Brain microvascular endothelial cell (primary cell): Measurements from ENCODE around the gene MND1.

Experiments used
- DNase-seq: peaks from one replicate; pipeline ENCODE4 v3.0.0-alpha.2; 2020
- H3K27ac ChIP-seq: fragments of 250-450 bp; sonication (Bioruptor Pico); 2 replicates; pipeline ENCODE4 v1.5.1; 2020; ENCODE audit warnings: mild to moderate bottlenecking, moderate library complexity
- H3K27me3 ChIP-seq: fragments of 250-450 bp; sonication (Bioruptor Pico); replicated peaks from 2 replicates; pipeline ENCODE4 v1.5.1; 2020; ENCODE audit warnings: mild to moderate bottlenecking
- H3K36me3 ChIP-seq: fragments of 250-450 bp; sonication (Bioruptor Pico); replicated peaks from 2 replicates; pipeline ENCODE4 v1.5.1; 2020; ENCODE audit warnings: mild to moderate bottlenecking
- H3K4me3 ChIP-seq: 2 replicates; pipeline ENCODE4 v1.5.1; 2011; ENCODE audit warnings: low read depth, mild to moderate bottlenecking, control low read depth, low read length, moderate library complexity
- in situ Hi-C: cut with HindIII; loops from 2 replicates; pipeline ENCODE4 v1.10.0; 2017; ENCODE audit warnings: low sequenced_read_pairs, low pct_ligation_motif_present
- TF ChIP-seq, protein P1 (sequence below): IDR thresholded peaks from 2 replicates; pipeline ENCODE4 v1.5.1; 2011; ENCODE audit warnings: low read depth, mild to moderate bottlenecking, moderate library complexity, low read length, control low read depth, inconsistent platforms; ENCODE audit errors: missing control alignments

The MND1 gene

GRCh38 chr4:153375303-153375702 is 30.8 kb downstream of the MND1 start:
- H3K36me3 ChIP-seq: no peaks in the 10 kb centered on the region
- TF ChIP-seq, protein P1, sequence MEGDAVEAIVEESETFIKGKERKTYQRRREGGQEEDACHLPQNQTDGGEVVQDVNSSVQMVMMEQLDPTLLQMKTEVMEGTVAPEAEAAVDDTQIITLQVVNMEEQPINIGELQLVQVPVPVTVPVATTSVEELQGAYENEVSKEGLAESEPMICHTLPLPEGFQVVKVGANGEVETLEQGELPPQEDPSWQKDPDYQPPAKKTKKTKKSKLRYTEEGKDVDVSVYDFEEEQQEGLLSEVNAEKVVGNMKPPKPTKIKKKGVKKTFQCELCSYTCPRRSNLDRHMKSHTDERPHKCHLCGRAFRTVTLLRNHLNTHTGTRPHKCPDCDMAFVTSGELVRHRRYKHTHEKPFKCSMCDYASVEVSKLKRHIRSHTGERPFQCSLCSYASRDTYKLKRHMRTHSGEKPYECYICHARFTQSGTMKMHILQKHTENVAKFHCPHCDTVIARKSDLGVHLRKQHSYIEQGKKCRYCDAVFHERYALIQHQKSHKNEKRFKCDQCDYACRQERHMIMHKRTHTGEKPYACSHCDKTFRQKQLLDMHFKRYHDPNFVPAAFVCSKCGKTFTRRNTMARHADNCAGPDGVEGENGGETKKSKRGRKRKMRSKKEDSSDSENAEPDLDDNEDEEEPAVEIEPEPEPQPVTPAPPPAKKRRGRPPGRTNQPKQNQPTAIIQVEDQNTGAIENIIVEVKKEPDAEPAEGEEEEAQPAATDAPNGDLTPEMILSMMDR: no peak
- in situ Hi-C loops: no loop called here
- H3K27me3 ChIP-seq: no peaks in the 10 kb centered on the region
- no peak for DNase-seq
- no peak overlapping the region for H3K27ac ChIP-seq
- no peak overlapping the region for H3K4me3 ChIP-seq

GRCh38 chr4:153383131-153383530 is 38.6 kb downstream of the MND1 start:
- H3K27me3 ChIP-seq: no peaks in the 10 kb centered on the region
- no peak overlapping the region for H3K4me3 ChIP-seq
- no peaks in the 10 kb centered on the region for H3K36me3 ChIP-seq
- in situ Hi-C loops: no loop called here
- peak; percentile 14 for DNase-seq
- TF ChIP-seq, protein P1: no peak
- no peak overlapping the region for H3K27ac ChIP-seq

- TF ChIP-seq, protein P1: no peak
- H3K36me3 ChIP-seq: no peaks in the 10 kb centered on the region
- no peak for DNase-seq
Measured at GRCh38 chr4:153384160-153384559, 39.7 kb downstream of the MND1 start.

DNA sequence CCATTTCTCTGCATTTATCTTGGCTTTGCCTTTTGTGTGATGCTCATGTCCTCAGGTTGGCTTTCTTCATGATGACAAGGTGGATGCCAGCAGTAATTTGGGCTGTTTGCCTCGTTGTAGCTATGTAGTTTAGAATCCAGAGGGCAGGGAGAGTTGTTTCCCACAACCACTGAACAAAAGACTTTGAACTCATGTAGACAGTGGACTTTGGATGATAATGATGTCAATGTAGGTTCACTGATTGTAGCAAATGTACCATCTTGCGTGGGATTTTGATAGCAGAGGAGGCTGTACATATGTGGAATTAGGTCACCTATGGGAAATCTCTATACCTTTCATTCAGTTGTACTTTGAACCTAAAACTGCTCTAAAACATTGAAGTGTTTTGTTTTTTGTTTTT is 41.3 kb downstream of the MND1 start:
- TF ChIP-seq, protein P1: no peak
- in situ Hi-C loops: no loop called here
- DNase-seq: no peak
- H3K27me3 ChIP-seq: no peaks in the 10 kb centered on the region
- H3K4me3 ChIP-seq: no peak overlapping the region
- no peak overlapping the region for H3K27ac ChIP-seq
- H3K36me3 ChIP-seq: no peaks in the 10 kb centered on the region

More at GRCh38 chr4:153384160-153384559, 39.7 kb downstream of the MND1 start:
- H3K27me3 ChIP-seq: no peaks in the 10 kb centered on the region
- H3K4me3 ChIP-seq: no peak overlapping the region
- in situ Hi-C loops: no loop called here
- H3K27ac ChIP-seq: no peak overlapping the region

DNA sequence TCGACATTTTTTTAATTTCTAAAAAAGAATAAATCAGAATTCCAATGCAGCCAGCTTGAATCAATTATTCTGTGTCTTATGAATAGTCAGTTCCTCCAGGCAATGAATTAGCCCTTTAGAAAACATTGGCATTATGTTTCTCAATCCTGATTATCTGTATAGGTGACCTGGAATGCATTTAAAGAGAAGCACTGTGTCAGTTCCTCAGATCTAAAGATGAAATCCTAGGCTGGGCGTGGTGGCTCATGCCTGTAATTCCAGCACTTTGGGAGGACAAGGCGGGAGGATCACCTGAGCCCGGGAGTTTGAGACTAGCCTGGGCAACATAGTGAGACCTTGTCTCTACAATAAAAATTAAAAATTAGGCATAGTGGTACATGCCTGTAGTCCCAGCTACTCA is 43.5 kb downstream of the MND1 start:
- TF ChIP-seq, protein P1: no peak
- DNase-seq: no peak
- H3K27ac ChIP-seq: no peak overlapping the region
- no peaks in the 10 kb centered on the region for H3K27me3 ChIP-seq
- no peaks in the 10 kb centered on the region for H3K36me3 ChIP-seq
- no peak overlapping the region for H3K4me3 ChIP-seq
- in situ Hi-C loops: no loop called here

DNA sequence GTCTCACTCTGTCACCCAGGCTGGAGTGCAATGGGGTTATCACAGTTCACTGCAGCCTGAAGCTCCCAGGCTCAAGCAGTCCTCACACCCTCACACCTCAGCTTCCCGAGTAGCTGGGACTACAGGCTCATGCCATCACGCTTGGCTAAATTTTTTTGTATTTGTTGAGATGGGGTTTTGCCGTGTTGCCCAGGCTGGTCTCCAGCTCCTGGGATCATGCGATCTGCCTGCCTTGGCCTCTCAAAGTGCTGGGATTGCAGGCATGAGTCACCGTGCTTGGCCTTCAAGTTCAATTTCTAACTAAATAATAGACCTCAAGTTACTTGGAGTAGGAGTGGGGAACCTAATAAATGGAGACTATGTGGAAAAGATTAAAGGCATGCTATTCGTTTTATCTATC is 48.9 kb downstream of the MND1 start:
- Histone ChIP-seq H3K36me3 (no peaks in the 10 kb centered on the region), H3K4me3 (no peak overlapping the region), H3K27ac (no peak overlapping the region), H3K27me3 (no peaks in the 10 kb centered on the region)
- in situ Hi-C loops: no loop called here
- TF ChIP-seq, protein P1: no peak
- DNase-seq: peak; percentile 64
